Neural progenitor cell (in vitro differentiated cells): ENCODE measurements around the gene CTNNBL1. TPM values are rescaled to one million over a fixed set of nuclear protein-coding genes. Genes with fewer than 3 reads are reported as not detected.
A peak's percentile ranks its signal among the peaks of the same experiment; 100 is the strongest.
"Not testable (repeated sequence)": the region's sequence is repeated elsewhere in the genome, so short reads cannot be mapped to it uniquely, and the experiment has no call there.

Experiments used
- DNase-seq: peaks from one replicate; pipeline ENCODE4 v3.0.0-alpha.2; 2016; ENCODE audit warnings: low spot score
- H2AFZ ChIP-seq: fragments of 200-600 bp; sonication (generic); replicated peaks from 2 replicates; pipeline ENCODE4 v1.6.1; 2016; ENCODE audit warnings: antibody characterized with exemption
- H3F3A ChIP-seq: fragments of 200-600 bp; sonication (generic); 2 replicates; pipeline ENCODE4 v1.6.1; 2016; ENCODE audit warnings: antibody characterized with exemption, low read depth
- H3K27ac ChIP-seq: fragments of 200-600 bp; sonication (generic); 2 replicates; pipeline ENCODE4 v1.5.1; 2016; ENCODE audit warnings: mild to moderate bottlenecking
- H3K27me3 ChIP-seq: fragments of 200-600 bp; sonication (generic); 2 replicates; pipeline ENCODE4 v1.6.1; 2016; ENCODE audit warnings: mild to moderate bottlenecking, moderate library complexity
- H3K36me3 ChIP-seq: fragments of 200-600 bp; sonication (generic); 2 replicates; pipeline ENCODE4 v1.5.1; 2016
- H3K4me1 ChIP-seq: fragments of 200-600 bp; sonication (generic); 2 replicates; pipeline ENCODE4 v1.6.1; 2016; ENCODE audit warnings: mixed run types
- H3K4me2 ChIP-seq: fragments of 200-600 bp; sonication (generic); 2 replicates; pipeline ENCODE4 v1.6.1; 2016
- H3K4me3 ChIP-seq: fragments of 200-600 bp; sonication (generic); 2 replicates; pipeline ENCODE4 v1.5.1; 2016
- H3K79me2 ChIP-seq: fragments of 200-600 bp; sonication (generic); 2 replicates; pipeline ENCODE4 v1.6.1; 2016; ENCODE audit warnings: low read depth
- H3K9ac ChIP-seq: fragments of 200-600 bp; sonication (generic); 2 replicates; pipeline ENCODE4 v1.6.1; 2016
- H3K9me3 ChIP-seq: fragments of 200-600 bp; sonication (generic); 2 replicates; pipeline ENCODE4 v1.5.1; 2016; ENCODE audit warnings: low read depth
- H4K20me1 ChIP-seq: fragments of 200-600 bp; sonication (generic); 2 replicates; pipeline ENCODE4 v1.6.1; 2016; ENCODE audit warnings: low read depth
- H3K27ac Mint-ChIP-seq: 3 replicates; pipeline ENCODE4 v1.8.0; 2021; ENCODE audit warnings: mixed read lengths
- H3K27me3 Mint-ChIP-seq: 2 replicates; pipeline ENCODE4 v1.8.0; 2022; ENCODE audit warnings: low read depth, mild to moderate bottlenecking, inconsistent platforms, moderate library complexity, mixed read lengths; ENCODE audit not compliant: insufficient read depth
- H3K36me3 Mint-ChIP-seq: 3 replicates; pipeline ENCODE4 v1.8.0; 2021; ENCODE audit warnings: mixed read lengths
- H3K4me1 Mint-ChIP-seq: 3 replicates; pipeline ENCODE4 v1.8.0; 2021; ENCODE audit warnings: mixed read lengths
- H3K4me3 Mint-ChIP-seq: 3 replicates; pipeline ENCODE4 v1.8.0; 2021; ENCODE audit warnings: mild to moderate bottlenecking, moderate library complexity, mixed read lengths
- H3K9me3 Mint-ChIP-seq: 3 replicates; pipeline ENCODE4 v1.8.0; 2020; ENCODE audit warnings: mixed read lengths
- EZH2 ChIP-seq: fragments of 200-600 bp; sonication (generic); IDR thresholded peaks from 2 replicates; pipeline ENCODE4 v1.6.1; 2017; ENCODE audit warnings: antibody characterized with exemption, mild to moderate bottlenecking, moderate library complexity
- EZH2phosphoT487 ChIP-seq: fragments of 200-600 bp; sonication (generic); IDR thresholded peaks from 2 replicates; pipeline ENCODE4 v1.6.1; 2017; ENCODE audit warnings: antibody characterized with exemption
- total RNA-seq: library from RNA; depleted of rRNA; stranded (reverse); fragments of >200 nt; gene quantifications from 2 replicates; pipeline ENCODE4 v1.2.3, GENCODE V29; 2015; ENCODE audit warnings: low replicate concordance
- TF ChIP-seq, protein P1 (sequence below): fragments of 200-600 bp; sonication (generic); IDR thresholded peaks from 2 replicates; pipeline ENCODE4 v1.5.1; 2017; ENCODE audit warnings: antibody characterized with exemption, mild to moderate bottlenecking

Gene CTNNBL1
- total RNA-seq, 1 donor from 2014 or later = 54.5 TPM

DNA sequence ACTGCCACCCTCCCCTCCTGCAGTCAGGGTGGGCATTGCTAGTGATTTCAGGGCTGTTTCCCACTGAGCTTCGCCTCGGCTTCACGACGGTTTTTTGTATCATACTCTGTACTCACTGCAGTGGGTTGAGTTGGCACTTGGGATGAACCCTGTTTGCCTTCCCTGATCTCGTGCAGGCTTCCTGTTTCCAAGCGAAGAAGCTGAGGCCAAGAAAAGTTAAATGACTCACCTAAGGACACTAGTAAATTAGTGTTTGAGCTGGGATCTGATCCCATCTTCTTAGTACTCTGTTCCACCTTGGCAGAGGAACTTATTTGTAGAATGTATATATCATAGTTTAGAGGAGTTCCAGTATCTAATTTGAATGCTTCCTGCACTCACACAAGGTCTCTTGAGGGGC is 158.8 kb downstream of the CTNNBL1 start:
- no peak overlapping the region for H3K4me2 ChIP-seq
- Mint-ChIP-seq H3K27ac (no peak overlapping the region), H3K4me1 (peaks cover 29% of the 10 kb centered on the region), H3K4me3 (no peak overlapping the region), H3K36me3 (peaks cover 5% of the 10 kb centered on the region), H3K27me3 (peaks cover 3% of the 10 kb centered on the region), H3K9me3 (no peaks in the 10 kb centered on the region)
- peaks cover 2% of the 10 kb centered on the region for H3K4me1 ChIP-seq
- H3K79me2 ChIP-seq = no peaks in the 10 kb centered on the region
- H4K20me1 ChIP-seq = no peaks in the 10 kb centered on the region
- H3K27ac ChIP-seq = no peak overlapping the region
- no peak overlapping the region for H3K9ac ChIP-seq
- no peak overlapping the region for H3K4me3 ChIP-seq
- H3F3A ChIP-seq = no peaks in the 10 kb centered on the region
- H3K36me3 ChIP-seq = no peaks in the 10 kb centered on the region
- no peak overlapping the region for H2AFZ ChIP-seq
- no peaks in the 10 kb centered on the region for H3K9me3 ChIP-seq
- H3K27me3 ChIP-seq = no peaks in the 10 kb centered on the region
- TF ChIP-seq EZH2phosphoT487 (no peak), EZH2 (no peak)
- TF ChIP-seq, protein P1, sequence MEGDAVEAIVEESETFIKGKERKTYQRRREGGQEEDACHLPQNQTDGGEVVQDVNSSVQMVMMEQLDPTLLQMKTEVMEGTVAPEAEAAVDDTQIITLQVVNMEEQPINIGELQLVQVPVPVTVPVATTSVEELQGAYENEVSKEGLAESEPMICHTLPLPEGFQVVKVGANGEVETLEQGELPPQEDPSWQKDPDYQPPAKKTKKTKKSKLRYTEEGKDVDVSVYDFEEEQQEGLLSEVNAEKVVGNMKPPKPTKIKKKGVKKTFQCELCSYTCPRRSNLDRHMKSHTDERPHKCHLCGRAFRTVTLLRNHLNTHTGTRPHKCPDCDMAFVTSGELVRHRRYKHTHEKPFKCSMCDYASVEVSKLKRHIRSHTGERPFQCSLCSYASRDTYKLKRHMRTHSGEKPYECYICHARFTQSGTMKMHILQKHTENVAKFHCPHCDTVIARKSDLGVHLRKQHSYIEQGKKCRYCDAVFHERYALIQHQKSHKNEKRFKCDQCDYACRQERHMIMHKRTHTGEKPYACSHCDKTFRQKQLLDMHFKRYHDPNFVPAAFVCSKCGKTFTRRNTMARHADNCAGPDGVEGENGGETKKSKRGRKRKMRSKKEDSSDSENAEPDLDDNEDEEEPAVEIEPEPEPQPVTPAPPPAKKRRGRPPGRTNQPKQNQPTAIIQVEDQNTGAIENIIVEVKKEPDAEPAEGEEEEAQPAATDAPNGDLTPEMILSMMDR = no peak
- DNase-seq = no peak

DNA sequence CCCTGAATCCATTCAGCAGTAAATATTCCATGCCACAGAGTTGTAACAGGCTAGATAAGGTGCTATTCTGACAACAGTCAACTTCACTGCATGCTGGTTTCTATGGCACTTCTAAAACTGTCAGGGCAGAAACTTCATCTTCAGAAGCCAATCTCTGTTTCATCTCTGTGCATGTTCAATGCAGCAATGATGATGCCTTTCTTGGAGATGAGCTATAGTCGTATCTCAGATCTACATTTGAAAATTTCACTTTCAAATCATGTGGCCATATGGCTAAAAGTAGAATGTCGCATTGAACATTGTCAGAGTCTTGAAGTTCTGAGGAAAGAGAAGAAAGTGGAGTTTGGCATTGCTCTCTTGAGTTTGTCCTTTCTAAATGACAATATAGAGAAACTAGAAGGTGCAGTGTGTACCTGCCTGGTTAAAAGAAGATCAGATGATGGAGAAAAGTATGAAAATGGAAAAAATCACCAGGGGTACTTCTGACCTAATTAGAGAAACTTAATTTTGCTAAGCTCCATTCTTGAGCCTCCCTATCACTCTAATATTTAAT is 160.1 kb downstream of the CTNNBL1 start:
- Mint-ChIP-seq H3K36me3 (peaks cover 8% of the 10 kb centered on the region), H3K9me3 (no peaks in the 10 kb centered on the region), H3K4me1 (peaks cover 26% of the 10 kb centered on the region), H3K27ac (no peak overlapping the region), H3K4me3 (no peak overlapping the region), H3K27me3 (peaks cover 4% of the 10 kb centered on the region)
- Histone ChIP-seq H3K27ac (no peak overlapping the region), H3K36me3 (no peaks in the 10 kb centered on the region), H3K79me2 (no peaks in the 10 kb centered on the region), H3K4me2 (no peak overlapping the region), H2AFZ (no peak overlapping the region), H3K4me1 (no peaks in the 10 kb centered on the region), H3K27me3 (no peaks in the 10 kb centered on the region), H3K9me3 (no peaks in the 10 kb centered on the region), H3F3A (no peaks in the 10 kb centered on the region), H3K9ac (no peak overlapping the region), H4K20me1 (no peaks in the 10 kb centered on the region), H3K4me3 (no peak overlapping the region)
- DNase-seq = no peak
- no peak for TF ChIP-seq EZH2phosphoT487
- TF ChIP-seq EZH2 = no peak
- TF ChIP-seq, protein P1 = no peak

DNA sequence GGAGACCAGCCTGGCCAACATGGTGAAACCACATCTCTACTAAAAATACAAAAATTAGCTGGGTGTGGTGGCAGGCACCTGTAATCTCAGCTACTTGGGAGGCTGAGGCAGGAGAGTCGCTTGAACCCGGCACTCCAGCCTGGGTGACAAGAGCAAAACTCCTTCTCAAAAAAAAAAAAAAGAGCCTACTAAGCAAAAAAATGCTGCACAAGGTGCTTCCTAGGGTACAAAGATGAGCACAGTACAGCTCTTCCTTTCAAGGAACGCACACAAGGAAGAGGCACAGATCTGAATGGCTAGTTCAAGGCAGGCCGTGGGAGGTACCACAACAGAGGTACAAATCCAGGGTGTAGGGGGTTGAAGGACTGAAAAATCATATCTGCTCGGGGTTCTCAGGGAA is 162.2 kb downstream of the CTNNBL1 start:
- not testable (repeated sequence) for H4K20me1 ChIP-seq, H3K4me1 ChIP-seq, H3F3A ChIP-seq, H3K9me3 ChIP-seq, H3K4me3 ChIP-seq, H3K27ac ChIP-seq, H3K36me3 ChIP-seq, H3K4me3 Mint-ChIP-seq, H3K9me3 Mint-ChIP-seq, H3K27me3 Mint-ChIP-seq, H3K79me2 ChIP-seq, H3K27me3 ChIP-seq, H3K27ac Mint-ChIP-seq, H2AFZ ChIP-seq, DNase-seq, H3K4me2 ChIP-seq, H3K9ac ChIP-seq
- Mint-ChIP-seq H3K4me1 (peaks cover 20% of the 10 kb centered on the region), H3K36me3 (peaks cover 22% of the 10 kb centered on the region)

DNA sequence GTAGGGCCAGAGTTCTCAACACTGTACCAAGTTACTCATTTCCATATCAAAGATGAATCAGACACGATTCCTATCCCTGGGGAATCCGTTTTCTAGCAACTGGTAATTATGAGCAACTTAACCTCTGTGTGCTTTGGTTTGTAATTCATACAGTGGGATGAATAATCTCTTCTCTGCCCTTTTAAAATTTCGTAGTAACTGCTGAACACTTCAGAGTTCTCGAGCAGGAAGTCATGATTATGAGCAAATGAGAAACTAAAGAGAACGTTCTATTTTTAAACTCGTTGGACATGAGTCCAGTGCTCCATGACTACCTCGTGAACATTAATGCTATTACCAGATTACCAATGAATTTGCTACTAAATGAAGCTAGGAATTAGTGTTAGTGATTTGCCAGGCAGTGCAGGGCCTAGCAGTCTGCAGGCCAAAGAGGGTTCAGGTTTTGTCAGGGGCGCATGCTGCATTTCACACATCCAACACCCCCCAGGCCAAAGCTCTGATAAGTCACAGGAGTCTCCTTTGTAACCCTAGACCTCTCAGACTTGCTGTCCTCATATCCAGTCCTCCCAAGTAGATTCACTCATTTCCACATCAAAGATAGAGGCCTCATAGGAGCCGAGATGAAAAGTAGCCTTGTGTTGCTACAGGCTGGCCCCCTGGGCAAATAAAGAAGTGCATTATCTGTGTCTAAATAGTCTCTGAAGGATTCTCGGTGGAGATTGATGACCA is 163.3 kb downstream of the CTNNBL1 start:
- Histone ChIP-seq H3K4me3 (no peak overlapping the region), H3K4me1 (no peaks in the 10 kb centered on the region), H2AFZ (no peak overlapping the region), H4K20me1 (no peaks in the 10 kb centered on the region), H3K27ac (no peak overlapping the region), H3K4me2 (no peak overlapping the region), H3K27me3 (no peaks in the 10 kb centered on the region), H3K9me3 (no peaks in the 10 kb centered on the region), H3K79me2 (no peaks in the 10 kb centered on the region), H3K9ac (no peak overlapping the region), H3F3A (no peaks in the 10 kb centered on the region), H3K36me3 (no peaks in the 10 kb centered on the region)
- Mint-ChIP-seq H3K9me3 (no peaks in the 10 kb centered on the region), H3K4me1 (peaks cover 19% of the 10 kb centered on the region), H3K27ac (peak overlapping the region; percentile 24), H3K27me3 (peaks cover 5% of the 10 kb centered on the region), H3K36me3 (peaks cover 23% of the 10 kb centered on the region), H3K4me3 (no peak overlapping the region)
- TF ChIP-seq EZH2phosphoT487 = no peak
- DNase-seq = no peak
